Measurements from ENCODE around the gene DCUN1D4. TPM values are rescaled to one million over a fixed set of nuclear protein-coding genes. Genes with fewer than 3 reads are reported as not detected.

DCUN1D4 gene
- total RNA-seq, 1 donor from 2014 or later = 71.2 TPM

- no peak for DNase-seq (ENCODE audit: low spot score)
Measured at GRCh38 chr4:51963841-51964517, 121.0 kb downstream of the DCUN1D4 start.

- DNase-seq (ENCODE audit: low spot score) = no peak
Measured at GRCh38 chr4:51965862-51966261, 122.9 kb downstream of the DCUN1D4 start.

Other genes with a start within 250 kb of the DCUN1D4 start
- 0.29 TPM for gene LRRC66, start 177.2 kb downstream of the DCUN1D4 start, total RNA-seq
- gene SGCB, start 195.1 kb downstream of the DCUN1D4 start, total RNA-seq = 29.4 TPM
- 12.4 TPM for gene SPATA18, start 208.2 kb downstream of the DCUN1D4 start, total RNA-seq

Data from ureter (tissue), 1 donor.